HEK293 (cell line): Measurements from ENCODE around the gene KRT33A.

Experiments used
- CTCF ChIA-PET: fragments of 350-600 bp; formaldehyde crosslinking; extraction: SDS; loops from one replicate; lab custom pipeline; 2021; ENCODE audit warnings: antibody characterized with exemption; lab: Yijun Ruan, JAX
- POLR2A ChIA-PET: fragments of 300-600 bp; formaldehyde crosslinking; extraction: SDS; loops from one replicate; lab custom pipeline; 2020; ENCODE audit warnings: antibody characterized with exemption, inconsistent platforms; lab: Yijun Ruan, JAX
- H3K27ac ChIP-seq: fragments of 200-500 bp; sonication (Bioruptor generic); 2 replicates; pipeline ENCODE4 v1.5.1; 2014; ENCODE audit warnings: low read depth, low read length, control low read depth, inconsistent platforms; ENCODE audit errors: extremely low read depth
- H3K36me3 ChIP-seq, 2 experiments: fragments of 200-500 bp in 1 of 2; sonication (Bioruptor generic) in 1 of 2; 1 replicate in 1 of 2; 2 replicates in 1 of 2; pipeline ENCODE4 v1.5.1; 2014 to 2017; ENCODE audit warnings: inconsistent platforms in 2 of 2, low read length in 2 of 2; ENCODE audit not compliant: control insufficient read depth in 2 of 2, insufficient read depth in 1 of 2
- H3K4me1 ChIP-seq: fragments of 200-500 bp; sonication (Bioruptor generic); 2 replicates; pipeline ENCODE4 v1.5.1; 2014; ENCODE audit warnings: mild to moderate bottlenecking, low read length, inconsistent platforms; ENCODE audit not compliant: control insufficient read depth, insufficient read depth
- H3K4me3 ChIP-seq: 2 replicates; pipeline ENCODE4 v1.5.1; 2011; ENCODE audit warnings: low read depth, mild to moderate bottlenecking, control low read depth, low read length, moderate library complexity
- H3K9me3 ChIP-seq: fragments of 200-500 bp; sonication (Bioruptor generic); 2 replicates; pipeline ENCODE4 v1.5.1; 2014; ENCODE audit warnings: low read depth, low read length, inconsistent platforms; ENCODE audit not compliant: control insufficient read depth, insufficient read depth
- GLI4 ChIP-seq: fragments of 450-650 bp; formaldehyde crosslinking; IDR thresholded peaks from 2 replicates; pipeline ENCODE4 v1.5.1; 2016; ENCODE audit warnings: missing biosample characterization, missing genetic modification characterization
- HIC1 ChIP-seq: fragments of 450-650 bp; formaldehyde crosslinking; IDR thresholded peaks from 2 replicates; pipeline ENCODE4 v1.5.1; 2016; ENCODE audit warnings: missing biosample characterization, missing genetic modification characterization
- HOXD13 ChIP-seq: sonication (generic); formaldehyde crosslinking; IDR thresholded peaks from 2 replicates; pipeline ENCODE4 v1.8.0; 2022; ENCODE audit warnings: missing genetic modification reagents, borderline replicate concordance
- PBX3 ChIP-seq: sonication (generic); formaldehyde crosslinking; IDR thresholded peaks from 2 replicates; pipeline ENCODE4 v1.8.1; 2022; ENCODE audit warnings: mild to moderate bottlenecking, moderate library complexity, missing genetic modification reagents
- RBAK ChIP-seq: fragments of 450-650 bp; formaldehyde crosslinking; IDR thresholded peaks from 2 replicates; pipeline ENCODE4 v1.5.1; 2016; ENCODE audit warnings: missing biosample characterization, missing genetic modification characterization
- SP2 ChIP-seq: fragments of 450-650 bp; formaldehyde crosslinking; IDR thresholded peaks from 2 replicates; pipeline ENCODE4 v1.5.1; 2016; ENCODE audit warnings: missing biosample characterization, missing genetic modification characterization
- TRIM28 ChIP-seq: IDR thresholded peaks from 2 replicates; pipeline ENCODE4 v1.6.1; 2011; ENCODE audit warnings: low read length, control low read depth, borderline replicate concordance
- ZBTB44 ChIP-seq: fragments of 450-650 bp; IDR thresholded peaks from 2 replicates; pipeline ENCODE4 v1.5.1; 2018; ENCODE audit warnings: missing biosample characterization, mild to moderate bottlenecking, missing genetic modification characterization
- ZBTB49 ChIP-seq: fragments of 450-650 bp; formaldehyde crosslinking; IDR thresholded peaks from 2 replicates; pipeline ENCODE4 v1.5.1; 2016; ENCODE audit warnings: missing biosample characterization, missing genetic modification characterization, low read depth
- ZBTB8A ChIP-seq: fragments of 450-650 bp; formaldehyde crosslinking; IDR thresholded peaks from 2 replicates; pipeline ENCODE4 v1.5.1; 2016; ENCODE audit warnings: missing biosample characterization, missing genetic modification characterization
- ZFP3 ChIP-seq: fragments of 450-650 bp; formaldehyde crosslinking; IDR thresholded peaks from 2 replicates; pipeline ENCODE4 v1.5.1; 2016; ENCODE audit warnings: low read depth, missing biosample characterization, missing genetic modification characterization
- ZFP69B ChIP-seq: fragments of 450-650 bp; formaldehyde crosslinking; IDR thresholded peaks from 2 replicates; pipeline ENCODE4 v1.5.1; 2016; ENCODE audit warnings: missing biosample characterization, missing genetic modification characterization
- ZNF10 ChIP-seq: fragments of 450-650 bp; formaldehyde crosslinking; IDR thresholded peaks from 2 replicates; pipeline ENCODE4 v1.5.1; 2017; ENCODE audit warnings: missing biosample characterization, missing genetic modification characterization
- ZNF169 ChIP-seq: fragments of 450-650 bp; formaldehyde crosslinking; IDR thresholded peaks from 2 replicates; pipeline ENCODE4 v1.5.1; 2016; ENCODE audit warnings: missing biosample characterization, missing genetic modification characterization
- ZNF174 ChIP-seq: fragments of 450-650 bp; formaldehyde crosslinking; IDR thresholded peaks from 2 replicates; pipeline ENCODE4 v1.5.0; 2017; ENCODE audit warnings: missing biosample characterization, mild to moderate bottlenecking, missing genetic modification characterization
- ZNF184 ChIP-seq: fragments of 450-650 bp; IDR thresholded peaks from 2 replicates; pipeline ENCODE4 v1.5.1; 2018; ENCODE audit warnings: missing biosample characterization, mild to moderate bottlenecking, missing genetic modification characterization
- ZNF221 ChIP-seq: fragments of 450-650 bp; formaldehyde crosslinking; IDR thresholded peaks from 2 replicates; pipeline ENCODE4 v1.5.1; 2017; ENCODE audit warnings: missing biosample characterization, missing genetic modification characterization, borderline replicate concordance
- ZNF341 ChIP-seq: fragments of 450-650 bp; formaldehyde crosslinking; IDR thresholded peaks from 2 replicates; pipeline ENCODE4; 2016; ENCODE audit warnings: low read depth, missing biosample characterization, missing genetic modification characterization
- ZNF48 ChIP-seq: fragments of 450-650 bp; formaldehyde crosslinking; IDR thresholded peaks from 2 replicates; pipeline ENCODE4 v1.5.1; 2016; ENCODE audit warnings: missing biosample characterization, missing genetic modification characterization
- ZNF529 ChIP-seq: fragments of 450-650 bp; formaldehyde crosslinking; IDR thresholded peaks from 2 replicates; pipeline ENCODE4 v1.5.1; 2017; ENCODE audit warnings: missing genetic modification characterization, missing biosample characterization; ENCODE audit not compliant: insufficient replicate concordance
- ZNF561 ChIP-seq: fragments of 450-650 bp; IDR thresholded peaks from 2 replicates; pipeline ENCODE4 v1.5.1; 2018; ENCODE audit warnings: missing biosample characterization, missing genetic modification characterization, borderline replicate concordance
- ZNF585B ChIP-seq: fragments of 450-650 bp; formaldehyde crosslinking; IDR thresholded peaks from 2 replicates; pipeline ENCODE4 v1.5.1; 2016; ENCODE audit warnings: missing biosample characterization, missing genetic modification characterization
- ZNF629 ChIP-seq: fragments of 450-650 bp; formaldehyde crosslinking; IDR thresholded peaks from 2 replicates; pipeline ENCODE4 v1.5.1; 2017; ENCODE audit warnings: missing biosample characterization, missing genetic modification characterization
- ZNF707 ChIP-seq: fragments of 450-650 bp; formaldehyde crosslinking; IDR thresholded peaks from 2 replicates; pipeline ENCODE4 v1.5.1; 2016; ENCODE audit warnings: missing biosample characterization, missing genetic modification characterization
- ZSCAN18 ChIP-seq: fragments of 450-650 bp; formaldehyde crosslinking; IDR thresholded peaks from 2 replicates; pipeline ENCODE4 v1.5.1; 2016; ENCODE audit warnings: missing biosample characterization, missing genetic modification characterization
- ZSCAN4 ChIP-seq: fragments of 450-650 bp; formaldehyde crosslinking; IDR thresholded peaks from 2 replicates; pipeline ENCODE4 v1.5.1; 2017; ENCODE audit warnings: missing biosample characterization, missing genetic modification characterization

KRT33A gene

GRCh38 chr17:41340494-41340893, 10.1 kb downstream of the KRT33A start:
- no peaks in the 10 kb centered on the region for H3K4me1 ChIP-seq
- H3K36me3 ChIP-seq, result no peaks in the 10 kb centered on the region
- ChIA-PET CTCF (interaction anchor here (1.8 kb wide), 2 partner anchors 11 to 18 kb away, joined by 7 to 16 read pairs; no protein-coding TSS in a partner anchor), POLR2A (no interaction called here)
- no peak overlapping the region for H3K4me3 ChIP-seq
- H3K9me3 ChIP-seq, result no peaks in the 10 kb centered on the region
- no peak overlapping the region for H3K27ac ChIP-seq
- TF ChIP-seq GLI4 (tag by site-specific recombination), result no peak
- TF ChIP-seq ZFP3 (tag by site-specific recombination), result no peak
- TF ChIP-seq ZNF174 (tag by site-specific recombination), result no peak
- TF ChIP-seq SP2 (tag by site-specific recombination), result no peak
- no peak for TF ChIP-seq ZNF48 (tag by site-specific recombination)
- TF ChIP-seq ZNF561 (tag by site-specific recombination), result no peak
- no peak for TF ChIP-seq ZSCAN18 (tag by site-specific recombination)
- no peak for TF ChIP-seq ZNF585B (tag by site-specific recombination)
- TF ChIP-seq HIC1 (tag by site-specific recombination), result no peak
- TF ChIP-seq ZNF184 (tag by site-specific recombination), result no peak
- TF ChIP-seq ZNF629 (tag by site-specific recombination), result no peak

GRCh38 chr17:41339571-41340172, 11.0 kb downstream of the KRT33A start:
- POLR2A ChIA-PET, result no interaction called here
- H3K36me3 ChIP-seq, result no peaks in the 10 kb centered on the region
- H3K4me3 ChIP-seq, result no peak overlapping the region
- H3K4me1 ChIP-seq, result no peaks in the 10 kb centered on the region
- CTCF ChIA-PET, result interaction anchor here (0.6 to 1.8 kb wide), 3 partner anchors 11 to 65 kb away, joined by 3 to 16 read pairs (median 7); no protein-coding TSS in a partner anchor
- no peak overlapping the region for H3K27ac ChIP-seq
- H3K9me3 ChIP-seq, result no peaks in the 10 kb centered on the region
- no peak for TF ChIP-seq ZFP69B (tag by site-specific recombination)
- TF ChIP-seq ZNF529, result no peak
- no peak for TF ChIP-seq ZBTB8A (tag by site-specific recombination)
- TF ChIP-seq ZNF341 (tag by site-specific recombination), result no peak
- no peak for TF ChIP-seq ZNF221 (tag by site-specific recombination)
- no peak for TF ChIP-seq ZBTB44 (tag by site-specific recombination)
- no peak for TF ChIP-seq ZSCAN4 (tag by site-specific recombination)
- TF ChIP-seq ZNF169 (tag by site-specific recombination), result no peak
- TF ChIP-seq ZNF707, result no peak
- no peak for TF ChIP-seq TRIM28
- TF ChIP-seq RBAK (tag by site-specific recombination), result no peak
- no peak for TF ChIP-seq PBX3 (CRISPR knock-in tag)
- no peak for TF ChIP-seq ZNF10 (tag by site-specific recombination)
- no peak for TF ChIP-seq ZBTB49
- TF ChIP-seq HOXD13 (CRISPR knock-in tag), result no peak
